Activated CD4-positive, alpha-beta T cell treated with anti-CD3 and anti-CD28 coated beads, Interleukin-2, Interleukin-4, amounts not matched to agents 100 ng/mL and 50 ng/mL, durations not matched to agents 16 hours and 8 hours (primary cell): ENCODE measurements around the gene DCAF8.

Experiments used
- DNase-seq: peaks from one replicate; pipeline ENCODE4 v3.0.0-alpha.2; 2020; ENCODE audit warnings: low spot score

Gene DCAF8

DNA sequence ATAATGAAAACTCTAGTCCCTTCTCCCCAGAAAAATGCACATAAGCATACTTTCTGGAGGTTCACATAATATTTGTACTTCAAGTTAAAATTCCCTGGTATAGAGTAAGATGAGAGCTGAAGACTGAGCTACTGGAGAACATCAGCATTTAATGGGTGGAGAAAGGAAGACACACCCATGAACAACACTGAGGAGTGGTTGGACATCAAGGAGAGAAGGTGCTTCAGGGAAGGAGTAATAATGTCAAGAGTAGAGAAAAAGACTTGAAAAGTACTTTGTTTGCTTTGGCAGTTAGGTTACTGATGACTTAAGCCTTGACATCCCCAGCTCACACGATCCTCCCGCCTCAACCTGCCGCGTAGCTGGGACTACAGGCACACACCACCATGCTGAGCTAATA is 35.3 kb downstream of the DCAF8 start:
- DNase-seq = no peak

DNA sequence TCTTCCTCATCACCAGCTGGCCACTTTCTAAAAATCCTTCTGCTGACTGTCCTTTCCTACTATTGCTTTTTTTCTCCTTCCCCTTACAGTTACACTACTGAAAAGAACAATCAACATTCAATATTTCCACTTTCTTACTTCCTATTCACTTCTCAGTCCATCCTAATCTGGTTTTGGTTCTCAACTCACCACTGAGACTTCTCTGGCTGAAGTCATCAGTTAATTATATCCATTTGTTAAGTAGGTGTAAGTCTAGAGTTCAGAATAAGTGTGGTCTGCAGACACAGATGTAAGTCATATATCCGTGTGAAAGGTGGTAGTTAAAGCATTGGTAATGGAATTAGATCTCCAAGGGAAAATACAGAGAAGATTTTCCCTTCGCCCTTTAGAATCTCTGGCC is 35.7 kb downstream of the DCAF8 start:
- no peak for DNase-seq

DNA sequence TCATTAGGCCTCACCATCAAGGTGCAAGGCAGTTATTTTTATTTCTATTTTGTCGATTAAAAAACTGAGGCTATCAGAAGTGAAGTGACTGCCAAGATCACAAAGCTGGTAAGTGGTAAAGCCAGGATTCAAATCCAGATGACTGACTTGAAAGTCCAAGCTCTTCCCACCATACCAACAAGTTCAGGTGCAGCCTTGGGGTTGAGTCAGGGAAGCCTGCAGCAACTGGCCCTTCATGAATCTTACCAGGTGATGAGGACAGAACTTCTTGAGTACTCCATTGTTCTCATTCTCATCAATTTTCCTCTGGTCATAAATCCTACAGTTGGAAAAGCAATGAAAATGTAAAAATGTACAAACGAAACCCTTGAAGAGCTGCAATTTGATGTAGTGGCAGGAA is 37.0 kb downstream of the DCAF8 start:
- DNase-seq = no peak

DNA sequence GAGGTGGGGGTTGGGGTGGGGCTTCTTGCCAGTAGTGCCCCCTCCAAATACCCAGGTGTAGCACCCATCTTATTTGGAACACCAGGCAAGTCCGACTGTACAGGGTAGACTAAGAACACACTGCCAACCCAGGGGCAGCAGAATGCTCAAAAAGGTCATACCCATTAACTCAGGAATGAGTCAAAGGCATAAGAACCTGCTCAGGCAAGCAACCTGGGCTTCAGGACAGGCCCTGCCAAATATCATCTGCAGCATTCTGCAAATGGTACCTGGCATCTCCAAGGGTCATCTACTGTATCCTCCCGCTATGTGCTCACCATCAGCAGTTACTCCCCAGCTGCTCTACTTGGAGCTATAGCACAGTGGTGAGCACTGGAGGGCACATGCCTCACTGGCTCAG is 37.7 kb downstream of the DCAF8 start:
- DNase-seq = no peak

DNA sequence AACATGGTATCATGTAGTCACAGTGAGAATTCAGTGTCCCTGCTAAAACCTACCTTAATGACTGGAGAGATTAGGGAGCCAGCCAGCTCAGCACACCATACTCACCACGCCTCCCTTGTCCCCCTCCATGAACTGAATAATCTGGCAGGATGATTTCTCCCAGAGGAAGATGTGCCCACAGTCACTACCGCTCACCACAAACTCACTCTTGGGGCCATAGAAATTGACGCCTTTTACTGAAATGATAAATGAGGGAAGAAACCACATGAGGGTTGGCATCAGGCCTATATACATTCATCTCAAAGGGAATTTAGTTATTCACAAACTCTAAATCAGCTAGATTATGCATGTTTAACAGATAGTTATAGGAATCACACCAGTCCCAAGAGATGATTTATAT is 39.8 kb downstream of the DCAF8 start:
- no peak for DNase-seq

DNA sequence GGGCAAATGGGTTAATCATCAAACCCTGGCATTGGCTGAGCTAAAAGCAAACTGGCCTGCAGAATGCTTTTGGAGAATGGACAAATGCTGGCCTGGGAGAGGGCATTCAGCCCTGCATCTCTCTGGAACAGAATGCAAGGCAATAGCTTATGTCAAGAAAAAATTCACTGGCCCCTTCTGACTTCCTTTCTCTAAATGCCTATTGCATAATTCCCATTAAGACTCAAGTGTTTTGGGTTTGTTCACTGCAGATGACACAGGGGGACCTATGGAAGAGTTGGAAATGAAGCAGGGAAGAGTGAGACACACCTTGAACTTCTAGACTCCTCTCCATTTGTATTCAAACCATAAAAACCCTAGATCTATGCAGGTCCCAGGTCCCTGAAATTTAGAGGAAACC is 41.3 kb downstream of the DCAF8 start:
- DNase-seq = no peak

DNA sequence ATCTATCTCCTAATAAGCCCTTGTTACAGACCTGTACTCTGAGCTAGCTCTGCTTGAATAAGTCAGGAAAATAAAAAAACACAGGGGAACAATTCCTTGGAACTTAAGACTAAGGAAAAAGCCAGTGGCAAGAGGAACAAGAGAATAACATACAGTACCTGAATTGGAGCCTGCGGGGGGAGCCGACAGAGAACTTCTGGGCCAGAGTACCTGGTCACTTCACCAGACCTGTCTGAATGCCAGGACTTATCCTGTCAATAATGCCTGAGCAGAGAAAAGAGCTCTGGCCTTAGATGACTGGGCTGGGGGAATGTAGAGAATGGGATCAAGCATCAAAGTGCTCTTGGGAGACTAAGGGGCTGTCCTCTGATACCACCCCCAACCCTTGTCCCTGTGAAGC is 42.0 kb downstream of the DCAF8 start:
- no peak for DNase-seq

DNA sequence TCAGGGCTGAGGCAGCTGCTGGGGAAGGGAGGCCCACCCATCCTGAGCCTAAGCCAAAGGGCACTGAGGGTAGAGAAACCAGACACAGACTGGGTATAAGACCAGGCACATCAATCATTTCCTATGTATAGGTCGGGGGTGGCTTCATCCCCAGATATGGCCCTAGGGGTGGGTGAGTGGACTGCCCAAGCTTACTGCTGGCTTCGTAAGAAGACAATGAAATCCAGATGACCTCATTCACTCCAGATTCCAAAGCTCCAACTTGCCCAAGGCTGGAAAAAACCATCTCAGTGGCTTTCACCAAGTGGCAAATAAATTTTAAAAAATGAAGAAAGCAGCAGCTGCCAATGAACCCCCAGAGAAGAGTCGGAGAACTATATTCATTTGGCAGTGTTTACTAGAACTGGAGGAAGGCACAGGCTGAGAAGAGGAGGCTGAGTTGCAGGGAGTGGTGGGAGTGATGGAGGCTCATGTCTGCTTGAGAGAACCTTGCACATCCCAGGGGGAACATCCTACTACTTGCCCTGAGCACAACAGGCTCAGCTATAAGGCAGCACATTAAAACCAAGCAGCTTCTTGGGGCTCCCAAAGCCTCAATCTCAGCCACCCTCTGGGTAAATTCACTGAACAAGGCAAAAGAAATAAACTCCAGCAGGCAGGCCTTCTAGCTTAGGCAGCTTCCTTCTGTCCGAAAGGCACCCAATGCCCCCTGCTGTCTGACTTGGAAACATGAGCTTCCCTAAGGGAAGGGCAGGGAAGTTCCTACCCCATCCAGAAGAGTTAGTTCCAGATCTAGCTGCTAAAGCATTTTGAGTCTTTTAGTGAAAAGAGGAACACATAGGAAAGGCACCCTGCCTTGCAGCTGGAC is 43.1 kb downstream of the DCAF8 start:
- DNase-seq = no peak

DNA sequence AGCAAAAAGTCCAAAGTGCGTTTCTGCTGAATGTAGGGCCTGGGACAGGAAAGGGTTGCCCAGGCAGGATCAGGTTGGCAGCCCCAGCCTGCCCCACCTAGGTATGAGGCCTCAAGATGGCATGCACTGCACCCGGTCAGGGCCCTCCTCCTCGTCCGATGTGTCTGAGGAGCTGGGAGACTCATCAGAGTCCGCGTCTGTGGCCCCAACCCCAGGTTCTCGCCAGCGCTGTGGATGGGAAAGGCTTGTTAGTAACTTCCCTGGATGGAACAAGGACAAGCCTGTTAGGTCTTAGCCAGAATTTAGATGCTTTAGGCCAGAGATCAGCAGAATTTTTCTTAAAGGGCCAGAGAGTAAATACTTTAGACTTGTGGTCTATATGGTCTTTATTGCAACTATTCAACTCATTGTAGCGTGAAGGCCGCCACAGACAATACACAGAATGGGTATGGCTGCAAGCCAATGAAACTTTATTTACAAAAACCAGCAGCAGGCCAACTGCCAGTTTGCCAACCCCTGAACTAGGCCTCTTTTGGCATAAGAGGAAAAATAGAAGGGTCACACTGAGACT is 44.8 kb downstream of the DCAF8 start:
- no peak for DNase-seq

DNA sequence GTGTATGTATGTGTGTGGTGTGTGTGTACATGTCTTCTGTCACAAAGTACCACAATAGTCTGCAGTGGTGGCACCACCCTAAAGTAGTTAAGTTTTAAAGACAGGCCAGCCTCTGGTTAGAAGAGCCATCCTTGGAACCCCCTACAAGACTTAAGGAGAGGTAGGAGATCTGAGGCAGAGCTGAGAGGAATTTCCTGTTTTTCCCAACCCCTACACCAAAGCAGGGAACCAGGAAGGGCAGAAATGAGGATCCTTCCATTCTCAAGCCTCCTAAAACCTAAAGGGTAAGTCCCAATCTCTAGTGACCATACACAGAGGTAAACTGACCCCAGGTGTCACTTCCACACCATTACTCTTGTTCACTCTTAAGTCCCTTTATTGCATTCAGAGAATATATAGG is 46.0 kb downstream of the DCAF8 start:
- no peak for DNase-seq

DNA sequence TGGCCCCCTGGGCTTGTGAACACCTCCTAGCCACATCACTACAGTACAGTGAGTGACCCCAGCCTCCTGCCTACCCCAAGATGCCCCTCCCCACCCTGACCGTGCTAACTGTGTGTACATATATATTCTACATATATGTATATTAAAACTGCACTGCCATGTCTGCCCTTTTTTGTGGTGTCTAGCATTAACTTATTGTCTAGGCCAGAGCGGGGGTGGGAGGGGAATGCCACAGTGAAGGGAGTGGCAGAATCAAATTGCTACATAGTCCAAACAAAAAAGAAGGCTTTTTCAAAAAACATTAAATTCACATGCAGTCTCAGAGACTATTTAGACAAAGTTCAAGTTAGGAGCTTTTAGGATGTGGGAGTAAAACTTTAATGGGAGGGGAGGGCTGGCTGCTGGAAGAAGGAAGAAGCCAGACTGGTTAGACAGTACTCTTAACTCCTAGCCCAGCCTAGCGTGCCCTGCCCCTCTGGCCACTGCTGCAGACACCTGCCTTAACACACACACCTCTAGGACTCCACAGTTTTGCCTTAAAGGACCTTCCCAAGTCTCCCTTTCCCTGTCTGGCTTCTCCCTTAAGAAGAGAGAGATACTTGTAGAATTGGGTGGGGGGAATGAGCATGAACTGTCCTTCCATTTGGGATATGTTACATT is 47.7 kb downstream of the DCAF8 start:
- DNase-seq = no peak

DNA sequence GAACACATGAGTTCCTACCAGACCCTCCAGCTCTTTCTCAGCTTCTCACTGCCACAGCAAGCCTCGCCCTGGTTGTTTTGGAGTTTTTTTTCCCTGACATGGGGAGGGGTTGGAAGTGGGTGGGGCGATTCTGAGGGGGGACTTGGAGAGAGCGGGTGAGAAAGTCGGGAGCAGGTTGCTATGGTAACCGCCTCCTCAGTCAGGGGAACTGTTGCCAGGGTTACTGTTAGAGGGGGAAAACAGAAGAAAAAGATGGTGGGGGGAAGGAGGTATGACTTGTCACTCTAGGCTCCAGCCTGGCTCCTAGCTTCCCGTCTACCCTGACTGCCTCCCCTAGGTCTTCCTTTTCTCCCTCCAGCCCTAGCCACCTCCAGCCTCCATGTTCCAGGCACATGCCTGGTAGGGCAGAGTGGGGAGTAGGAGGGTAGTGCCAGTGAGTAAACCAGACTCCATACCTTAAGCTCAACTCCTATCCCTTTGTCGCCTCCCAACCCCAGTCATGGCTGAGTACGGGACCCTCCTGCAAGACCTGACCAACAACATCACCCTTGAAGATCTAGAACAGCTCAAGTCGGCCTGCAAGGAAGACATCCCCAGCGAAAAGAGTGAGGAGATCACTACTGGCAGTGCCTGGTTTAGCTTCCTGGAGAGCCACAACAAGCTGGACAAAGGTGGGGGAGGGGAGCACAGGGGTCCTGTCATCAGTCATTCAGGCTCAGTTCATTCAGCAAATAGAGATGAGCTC is 51.1 kb downstream of the DCAF8 start:
- DNase-seq = no peak

DNA sequence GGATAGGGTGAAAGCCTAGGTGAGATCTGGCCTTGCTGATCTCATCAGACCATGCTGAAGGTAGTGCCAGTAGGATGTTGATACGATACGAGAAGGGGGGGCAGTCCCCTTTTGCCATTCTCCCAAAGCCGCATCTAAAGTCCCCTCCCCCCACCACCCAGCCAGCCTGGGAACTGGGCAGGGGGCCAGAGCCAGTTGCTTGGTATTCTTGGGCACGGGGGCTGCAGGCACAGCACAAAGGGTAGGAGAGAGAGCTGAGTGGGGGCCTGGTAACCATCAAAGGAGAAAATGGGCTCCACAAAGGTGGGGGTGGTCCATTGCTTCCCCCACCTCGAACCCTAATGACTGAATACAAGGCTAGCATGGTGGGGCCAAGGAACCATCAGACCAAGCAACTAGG is 51.8 kb downstream of the DCAF8 start:
- DNase-seq = no peak

DNA sequence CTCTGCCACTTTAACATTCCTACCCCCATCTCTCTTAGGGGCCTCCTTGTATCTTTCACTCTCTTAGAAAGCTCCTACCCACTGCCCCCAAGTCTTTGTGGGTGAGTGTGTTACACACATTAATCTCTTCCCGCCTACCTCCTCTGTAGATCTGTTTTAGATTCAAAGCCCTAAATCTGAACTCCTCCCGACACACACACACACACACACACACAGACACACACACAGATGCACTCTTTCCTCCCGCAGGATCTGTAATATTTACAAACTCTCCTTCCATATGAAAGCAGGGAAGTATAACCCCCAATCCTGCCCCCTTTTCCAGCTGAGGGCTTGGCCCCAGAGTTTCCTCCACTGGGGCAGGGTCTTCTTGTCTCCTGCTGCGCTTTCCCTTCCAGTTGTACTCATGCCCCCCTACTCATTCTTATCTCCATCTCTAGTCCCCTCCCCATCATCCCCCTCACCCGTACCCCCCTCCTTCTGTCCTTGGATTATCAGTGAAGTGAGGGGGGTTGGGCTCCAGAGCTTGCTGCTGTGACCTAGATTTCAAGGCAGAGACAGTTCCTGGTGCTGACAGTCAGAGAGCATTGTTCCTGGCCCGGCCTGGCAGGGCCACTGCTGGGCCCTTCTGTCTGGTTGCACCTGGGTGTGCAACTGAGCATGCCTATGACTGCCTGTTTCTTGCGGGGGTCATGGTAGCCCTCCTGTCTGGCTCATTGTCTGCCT is 52.9 kb downstream of the DCAF8 start:
- DNase-seq = no peak

DNA sequence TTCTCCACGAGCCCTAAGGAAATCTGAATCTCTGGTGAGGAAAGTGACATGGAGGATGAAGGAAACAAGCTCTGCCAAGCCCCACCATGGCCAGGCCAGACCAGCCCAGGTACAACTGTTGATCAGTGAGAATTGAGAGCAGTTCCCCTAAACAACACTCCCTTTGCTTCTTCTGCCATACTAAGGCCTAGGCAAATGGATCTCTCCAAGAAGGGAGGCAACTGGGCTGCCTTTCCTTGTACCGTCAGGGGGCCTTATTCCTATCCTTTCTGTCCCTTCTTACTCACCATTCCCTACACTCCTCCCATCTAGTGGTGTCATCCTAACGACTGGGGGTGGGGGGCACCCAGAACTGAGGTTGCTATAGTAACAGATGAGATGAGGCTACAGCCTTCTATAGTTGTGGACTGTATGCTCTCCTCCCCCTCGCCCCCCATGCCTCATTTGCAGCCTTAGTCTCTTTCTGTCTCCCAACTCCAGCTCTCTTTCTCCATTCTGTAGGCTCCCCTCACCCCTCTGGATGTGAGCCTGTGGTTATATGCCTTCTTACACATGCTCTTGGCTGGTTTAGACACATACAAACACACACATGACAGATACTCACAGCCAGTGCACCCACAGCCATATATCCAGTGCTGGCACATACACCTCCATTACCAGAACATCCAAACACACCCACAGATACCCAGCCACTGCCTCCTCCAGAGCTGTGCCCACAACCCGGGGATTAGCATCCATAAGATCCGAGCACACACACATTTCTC is 53.6 kb downstream of the DCAF8 start:
- DNase-seq = no peak

DNA sequence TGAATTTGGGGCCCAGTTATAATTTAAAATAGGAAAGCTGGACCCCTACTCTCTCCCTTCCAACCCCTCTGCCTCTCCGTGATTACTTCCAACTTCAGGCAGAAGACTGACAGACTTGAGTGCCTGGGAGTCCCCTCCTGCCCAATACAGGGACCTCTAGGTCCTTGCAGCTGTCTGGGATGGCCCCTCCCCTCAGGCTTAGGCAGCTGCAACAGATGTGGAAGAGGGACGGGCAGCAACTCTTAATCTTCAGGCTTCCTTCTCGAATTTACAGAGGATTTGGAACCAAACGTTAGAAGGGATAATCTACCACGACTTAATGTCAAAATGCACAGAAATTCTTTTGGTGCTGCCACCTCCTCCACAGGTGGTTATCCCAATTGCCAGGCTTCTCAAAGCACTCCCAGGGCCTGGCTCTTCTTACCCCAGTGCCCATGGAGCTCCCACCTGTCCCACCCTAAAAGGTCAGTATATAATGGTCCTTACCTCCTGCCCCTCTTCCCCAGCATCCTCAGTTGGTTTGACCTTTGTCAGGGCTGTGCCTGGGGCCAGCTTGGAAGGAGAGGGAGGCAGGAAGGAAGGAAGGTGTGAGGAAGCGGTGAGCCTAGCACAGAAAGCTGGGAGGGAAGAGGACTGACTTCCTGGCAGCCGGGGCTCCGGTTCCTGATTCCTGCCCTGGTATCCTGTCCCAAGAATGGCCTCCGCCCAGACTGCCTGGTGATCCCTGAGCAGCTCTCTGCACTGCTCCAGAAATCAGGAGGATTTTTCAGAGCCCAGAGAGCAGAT is 54.4 kb downstream of the DCAF8 start:
- DNase-seq = no peak

DNA sequence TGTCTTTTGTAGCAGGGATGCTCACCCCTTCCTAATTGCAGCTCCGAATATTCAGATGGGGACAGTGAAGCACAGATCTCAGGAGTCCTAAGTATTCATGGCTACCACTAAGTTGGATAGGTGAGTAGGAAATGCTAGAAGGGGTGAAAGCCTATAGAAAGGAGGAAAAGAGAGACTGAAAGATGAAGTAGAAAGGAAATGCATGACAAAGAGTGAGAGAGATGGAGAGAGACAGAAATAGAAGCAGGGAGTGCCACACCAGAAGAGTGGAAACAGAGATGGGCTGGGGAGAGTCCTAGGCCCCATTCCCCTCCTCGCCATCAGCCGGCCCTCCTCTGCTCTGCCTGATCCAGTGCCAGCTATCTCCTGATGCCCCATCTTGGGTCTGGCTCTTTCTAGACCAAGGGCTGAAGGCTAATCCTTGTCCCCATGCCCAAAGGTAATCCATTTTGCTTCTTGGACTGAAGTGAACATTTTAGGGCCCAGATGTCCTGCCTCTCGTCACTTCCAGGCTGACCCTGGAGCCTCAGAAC is 55.2 kb downstream of the DCAF8 start:
- no peak for DNase-seq

DNA sequence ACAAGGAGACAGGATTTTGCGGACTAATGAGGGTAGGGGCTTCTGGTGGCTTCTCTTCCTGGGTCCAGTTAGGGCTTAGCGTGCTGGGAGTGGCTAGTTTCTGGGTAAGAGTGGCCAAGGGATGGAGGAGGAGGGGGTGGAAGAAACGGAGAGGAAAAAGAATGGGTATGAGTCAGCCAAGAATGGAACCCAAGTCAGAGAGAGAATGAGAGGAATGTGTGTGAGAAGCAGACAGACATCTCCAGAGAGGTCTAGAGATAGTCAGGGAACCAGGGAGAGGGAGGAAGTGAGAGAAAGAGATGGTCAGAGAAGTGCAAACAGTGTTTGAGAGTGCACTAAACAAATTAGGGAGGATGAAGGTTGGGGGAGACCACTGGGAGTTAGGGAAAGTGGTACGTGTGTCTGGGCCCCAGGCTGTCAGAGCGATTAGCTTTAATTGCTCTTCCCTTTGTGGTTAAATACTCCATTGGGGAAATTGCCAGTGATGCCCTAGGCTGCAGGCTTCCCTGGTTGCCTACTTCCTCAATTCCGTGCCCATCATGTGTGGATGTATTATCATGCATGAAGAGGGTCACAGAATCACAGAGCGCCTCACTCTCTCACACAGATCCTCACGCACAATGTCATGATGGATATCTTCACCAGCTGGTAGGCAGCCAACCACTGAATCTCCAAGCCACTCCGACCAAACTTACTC is 55.8 kb downstream of the DCAF8 start:
- no peak for DNase-seq

DNA sequence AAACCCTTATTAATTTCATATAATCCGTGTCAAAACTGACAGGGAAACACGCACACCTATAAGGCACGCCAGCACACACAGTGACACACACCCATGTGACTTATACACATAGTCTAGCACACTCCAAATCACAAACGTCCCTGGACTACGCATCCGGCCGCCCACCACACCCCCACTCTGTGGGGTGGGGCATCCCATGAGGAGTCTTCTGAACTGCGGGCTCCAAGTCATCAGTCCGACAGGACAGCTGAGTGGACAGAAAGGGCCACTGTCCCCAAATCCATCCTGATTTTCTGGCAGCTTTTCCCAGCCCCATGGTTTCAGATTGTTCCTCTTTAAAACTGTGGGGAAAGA is 56.3 kb downstream of the DCAF8 start:
- peak; percentile 43 for DNase-seq
